NCI-H146 treated with DMSO at 0.1 percent for 48 hours (cell line): Measurements from ENCODE around the gene MED25.

Source experiments
- DNase-seq: peaks from one replicate; lab custom pipeline; 2025; ENCODE audit not compliant: unreplicated experiment; lab: John Stamatoyannopoulos, UW

MED25 gene

GRCh38 chr19:49857061-49857837, 39.2 kb downstream of the MED25 start:
- DNase-seq: no peak

GRCh38 chr19:49857838-49858087, 39.7 kb downstream of the MED25 start:
- DNase-seq: no peak

- DNase-seq: no peak
Observed at GRCh38 chr19:49858088-49858985, 40.2 kb downstream of the MED25 start.

- no peak for DNase-seq
Observed at GRCh38 chr19:49859682-49860335, 41.7 kb downstream of the MED25 start.

- DNase-seq: no peak
Observed at GRCh38 chr19:49860336-49861102, 42.4 kb downstream of the MED25 start.

- DNase-seq: no peak
Observed at GRCh38 chr19:49861107-49861506, 43.0 kb downstream of the MED25 start.

- no peak for DNase-seq
Observed at GRCh38 chr19:49861541-49862378, 43.7 kb downstream of the MED25 start.

- no peak for DNase-seq
Observed at GRCh38 chr19:49862391-49863253, 44.5 kb downstream of the MED25 start.

- DNase-seq: no peak
Observed at GRCh38 chr19:49863254-49863934, 45.3 kb downstream of the MED25 start.

- no peak for DNase-seq
Observed at GRCh38 chr19:49863935-49864320, 45.8 kb downstream of the MED25 start.

GRCh38 chr19:49864890-49865289, 46.8 kb downstream of the MED25 start:
- no peak for DNase-seq

- DNase-seq: peak; percentile 92
Observed at GRCh38 chr19:49866933-49867782, 49.1 kb downstream of the MED25 start, which contains the start of gene PNKP. TSS of gene PNKP (minus strand) at chr19:49867576. CDS start at chr19:49867204, 372 bp downstream.

GRCh38 chr19:49869009-49869483, 51.0 kb downstream of the MED25 start:
- DNase-seq: no peak

GRCh38 chr19:49869484-49870308, 51.6 kb downstream of the MED25 start:
- DNase-seq: peak; percentile 100

- no peak for DNase-seq
Observed at GRCh38 chr19:49870309-49870901, 52.3 kb downstream of the MED25 start.

- no peak for DNase-seq
Observed at GRCh38 chr19:49871349-49871985, 53.4 kb downstream of the MED25 start.
